ENCODE data around the gene TGM6.

The TGM6 gene

GRCh38 chr20:2458919-2459499 lies 78.3 kb downstream of the TGM6 start:
- no peak for DNase-seq

- no peak for DNase-seq
These were observed 79.5 kb downstream of the TGM6 start for GRCh38 chr20:2459981-2460751.

- no peak for DNase-seq
These were observed 80.2 kb downstream of the TGM6 start for GRCh38 chr20:2460752-2461424.

- DNase-seq = no peak
These were observed 81.8 kb downstream of the TGM6 start for GRCh38 chr20:2462484-2462883.

GRCh38 chr20:2463616-2464365 lies 83.1 kb downstream of the TGM6 start:
- DNase-seq = no peak

GRCh38 chr20:2465100-2465499 lies 84.4 kb downstream of the TGM6 start:
- no peak for DNase-seq

- DNase-seq = no peak
These were observed 86.7 kb downstream of the TGM6 start for GRCh38 chr20:2467412-2467811.

- DNase-seq = peak; percentile 29
These were observed 88.1 kb downstream of the TGM6 start for GRCh38 chr20:2468581-2469407.

GRCh38 chr20:2469991-2470422 lies 89.3 kb downstream of the TGM6 start:
- peak; percentile 67 for DNase-seq

- DNase-seq = peak; percentile 99
These were observed 89.9 kb downstream of the TGM6 start, which contains the start of gene SNRPB for GRCh38 chr20:2470423-2471193. TSS of gene SNRPB (minus strand) at chr20:2470789. CDS start at chr20:2470690, 99 bp downstream.

GRCh38 chr20:2473516-2473915 lies 92.8 kb downstream of the TGM6 start:
- peak; percentile 47 for DNase-seq

GRCh38 chr20:2475850-2476741 lies 95.4 kb downstream of the TGM6 start:
- DNase-seq = no peak

GRCh38 chr20:2476742-2477615 lies 96.3 kb downstream of the TGM6 start:
- DNase-seq = no peak

- DNase-seq = no peak
These were observed 99.7 kb downstream of the TGM6 start for GRCh38 chr20:2480381-2480780.
